SK-N-SH (cell line): Measurements from ENCODE around the gene SHB. TPM values are rescaled to one million over a fixed set of nuclear protein-coding genes. Genes with fewer than 3 reads are reported as not detected.

ENCODE experiments used
- CTCF ChIA-PET: fragments of 300-600, 350-600 bp; formaldehyde crosslinking; extraction: SDS; loops from one replicate; lab custom pipeline; 2021; lab: Yijun Ruan, JAX
- POLR2A ChIA-PET: fragments of 350-600 bp; sonication (Branson Sonifier 250); formaldehyde crosslinking; extraction: SDS; loops from one replicate; lab custom pipeline; 2020; ENCODE audit warnings: antibody characterized with exemption, inconsistent platforms; lab: Yijun Ruan, JAX
- DNase-seq: peaks from one replicate; pipeline ENCODE4 v3.0.0; 2012
- H2AFZ ChIP-seq: fragments of 200-600 bp; sonication (generic); 2 replicates; pipeline ENCODE4 v1.8.1; 2016; ENCODE audit warnings: antibody characterized with exemption, mild to moderate bottlenecking, low read depth
- H3F3A ChIP-seq: fragments of 200-600 bp; sonication (generic); replicated peaks from 2 replicates; pipeline ENCODE3; 2016; ENCODE audit warnings: antibody characterized with exemption, mild to moderate bottlenecking; ENCODE audit not compliant: insufficient read depth
- H3K27ac ChIP-seq, 2 experiments: fragments of 200-500 bp in 1 of 2; fragments of 200-600 bp in 1 of 2; sonication (Bioruptor generic) in 1 of 2; sonication (generic), shearing (Covaris generic) in 1 of 2; 2 replicates each; pipeline versions ENCODE4 v1.5.1 to v1.6.1; 2014 to 2016; ENCODE audit warnings: low read depth in 2 of 2, inconsistent platforms in 1 of 2, low read length in 1 of 2, mild to moderate bottlenecking in 1 of 2, mixed read lengths in 1 of 2
- H3K27me3 ChIP-seq: fragments of 200-600 bp; sonication (generic), shearing (Covaris generic); 2 replicates; pipeline ENCODE4 v1.6.1; 2016; ENCODE audit warnings: mixed run types; ENCODE audit not compliant: insufficient read depth
- H3K36me3 ChIP-seq, 2 experiments: fragments of 200-500 bp in 1 of 2; fragments of 200-600 bp in 1 of 2; sonication (Bioruptor generic) in 1 of 2; sonication (generic) in 1 of 2; replicated peaks in 1 of 2; 2 replicates each; pipeline versions ENCODE3 to v1.5.1; 2014 to 2016; ENCODE audit warnings: low read length in 1 of 2, mild to moderate bottlenecking in 1 of 2; ENCODE audit not compliant: insufficient read depth in 2 of 2, control insufficient read depth in 1 of 2
- H3K4me1 ChIP-seq, 2 experiments: fragments of 200-500 bp in 1 of 2; fragments of 200-600 bp in 1 of 2; sonication (Bioruptor generic) in 1 of 2; sonication (generic), shearing (Covaris generic) in 1 of 2; 2 replicates each; pipeline versions ENCODE4 v1.5.1 to v1.6.1; 2014 to 2016; ENCODE audit warnings: low read depth in 1 of 2, low read length in 1 of 2, mixed run types in 1 of 2; ENCODE audit not compliant: insufficient read depth in 2 of 2, control insufficient read depth in 1 of 2
- H3K4me2 ChIP-seq: fragments of 200-600 bp; sonication (generic), shearing (Covaris generic); 2 replicates; pipeline ENCODE4 v1.6.1; 2017; ENCODE audit warnings: mixed run types
- H3K4me3 ChIP-seq, 2 experiments: fragments of 200-500 bp in 1 of 2; fragments of 200-600 bp in 1 of 2; sonication (Bioruptor generic) in 1 of 2; sonication (generic), shearing (Covaris generic) in 1 of 2; 2 replicates each; pipeline versions ENCODE4 v1.5.1 to v1.8.1; 2014 to 2016; ENCODE audit warnings: low read depth in 2 of 2, inconsistent platforms in 1 of 2, low read length in 1 of 2, mild to moderate bottlenecking in 1 of 2, mixed read lengths in 1 of 2, moderate library complexity in 1 of 2
- H3K79me2 ChIP-seq: fragments of 200-600 bp; sonication (generic); 2 replicates; pipeline ENCODE4 v1.8.1; 2017; ENCODE audit warnings: mild to moderate bottlenecking; ENCODE audit not compliant: insufficient read depth
- H3K9ac ChIP-seq: fragments of 200-600 bp; sonication (generic); 2 replicates; pipeline ENCODE4 v1.6.1; 2017; ENCODE audit warnings: mixed run types
- H3K9me2 ChIP-seq: fragments of 200-600 bp; sonication (generic); 2 replicates; pipeline ENCODE4 v1.6.1; 2017; ENCODE audit warnings: mixed run types
- H3K9me3 ChIP-seq: fragments of 200-600 bp; sonication (generic); 2 replicates; pipeline ENCODE4 v1.6.1; 2017; ENCODE audit warnings: mixed run types, mild to moderate bottlenecking, moderate library complexity
- H4K20me1 ChIP-seq: fragments of 200-600 bp; sonication (generic); 2 replicates; pipeline ENCODE4 v1.6.1; 2017; ENCODE audit warnings: mild to moderate bottlenecking, mixed run types; ENCODE audit not compliant: insufficient read depth
- CHD2 ChIP-seq: fragments of 150-350 bp; IDR thresholded peaks from 2 replicates; pipeline ENCODE4 v1.6.1; 2018; ENCODE audit warnings: low read length; ENCODE audit not compliant: partially characterized antibody
- ELF1 ChIP-seq: IDR thresholded peaks from 2 replicates; pipeline ENCODE4 v1.4.0; 2012
- EP300 ChIP-seq, 2 experiments: IDR thresholded peaks; 2 replicates each; pipeline versions ENCODE4 v1.4.0 to v1.6.1; 2012; ENCODE audit warnings: borderline replicate concordance in 1 of 2, low read depth in 1 of 2, low read length in 1 of 2
- EZH2phosphoT487 ChIP-seq: fragments of 200-600 bp; sonication (generic); IDR thresholded peaks from 2 replicates; pipeline ENCODE4 v1.6.1; 2017; ENCODE audit warnings: low read depth, mixed run types, mild to moderate bottlenecking, antibody characterized with exemption, moderate library complexity, borderline replicate concordance
- NFIC ChIP-seq: IDR thresholded peaks from 2 replicates; pipeline ENCODE4 v1.4.0; 2012; ENCODE audit warnings: borderline replicate concordance
- NRF1 ChIP-seq: IDR thresholded peaks from 2 replicates; pipeline ENCODE4 v1.6.1; 2012; ENCODE audit warnings: low read depth, mild to moderate bottlenecking, low read length
- RFX5 ChIP-seq: IDR thresholded peaks from 2 replicates; pipeline ENCODE4 v1.6.1; 2012; ENCODE audit warnings: mild to moderate bottlenecking, improper control_type of control experiment, low read length
- SIN3A ChIP-seq: IDR thresholded peaks from 2 replicates; pipeline ENCODE4 v1.6.1; 2012; ENCODE audit warnings: low read depth, mild to moderate bottlenecking, low read length, moderate library complexity, borderline replicate concordance
- TAF1 ChIP-seq: IDR thresholded peaks from 2 replicates; pipeline ENCODE4 v1.6.1; 2012; ENCODE audit warnings: low read depth, mild to moderate bottlenecking, low read length, moderate library complexity, borderline replicate concordance
- TCF12 ChIP-seq: IDR thresholded peaks from 2 replicates; pipeline ENCODE4 v1.4.0; 2012
- YY1 ChIP-seq: IDR thresholded peaks from 2 replicates; pipeline ENCODE4 v1.4.0; 2012; ENCODE audit warnings: low read depth, mild to moderate bottlenecking
- WGBS: methylation state at CpG from one replicate; pipeline ENCODE4 v1.1.6; 2017; ENCODE audit warnings: low lambda C conversion rate; 5-methylcytosine and 5-hydroxymethylcytosine counted together
- polyA plus RNA-seq, 3 experiments: library from polyadenylated mRNA; depleted of rRNA; stranded (reverse); fragments of >200 nt; gene quantifications; 2 replicates each; pipeline ENCODE4 v1.2.3, GENCODE V29; 2012
- TF ChIP-seq, protein P1 (sequence below): IDR thresholded peaks from 2 replicates; pipeline ENCODE4 v1.4.0; 2012; ENCODE audit warnings: low read depth, borderline replicate concordance
- TF ChIP-seq, protein P2 (sequence below): IDR thresholded peaks from 2 replicates; pipeline ENCODE4 v1.4.0; 2012; ENCODE audit warnings: low read depth
- TF ChIP-seq, protein P3 (sequence below): IDR thresholded peaks from 2 replicates; pipeline ENCODE4 v1.6.1; 2012; ENCODE audit warnings: mild to moderate bottlenecking, low read depth, low read length, moderate library complexity

SHB gene
- polyA plus RNA-seq, 1 of the 3 experiments (the other 2 are of a cell fraction): 26.0 TPM

DNA sequence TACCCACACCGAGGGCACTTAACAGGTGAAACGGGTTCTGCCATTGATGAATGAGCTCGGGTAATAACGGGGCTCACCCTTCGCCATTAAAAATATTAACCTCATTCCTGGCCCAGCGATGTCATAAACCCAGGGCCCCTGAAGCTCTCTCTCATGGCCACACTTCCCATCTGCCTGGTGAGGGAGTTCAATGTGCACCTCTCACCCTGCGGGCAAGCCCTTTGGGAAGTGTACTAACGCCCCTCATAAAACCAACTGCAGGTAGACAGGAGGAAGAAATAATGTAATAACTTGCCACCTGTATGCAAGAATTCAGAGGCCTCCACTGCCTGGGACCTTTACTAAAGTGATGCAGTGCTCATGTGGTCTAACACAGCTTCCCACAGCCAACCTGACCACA lies 35.1 kb downstream of the SHB start:
- TF ChIP-seq, protein P1, sequence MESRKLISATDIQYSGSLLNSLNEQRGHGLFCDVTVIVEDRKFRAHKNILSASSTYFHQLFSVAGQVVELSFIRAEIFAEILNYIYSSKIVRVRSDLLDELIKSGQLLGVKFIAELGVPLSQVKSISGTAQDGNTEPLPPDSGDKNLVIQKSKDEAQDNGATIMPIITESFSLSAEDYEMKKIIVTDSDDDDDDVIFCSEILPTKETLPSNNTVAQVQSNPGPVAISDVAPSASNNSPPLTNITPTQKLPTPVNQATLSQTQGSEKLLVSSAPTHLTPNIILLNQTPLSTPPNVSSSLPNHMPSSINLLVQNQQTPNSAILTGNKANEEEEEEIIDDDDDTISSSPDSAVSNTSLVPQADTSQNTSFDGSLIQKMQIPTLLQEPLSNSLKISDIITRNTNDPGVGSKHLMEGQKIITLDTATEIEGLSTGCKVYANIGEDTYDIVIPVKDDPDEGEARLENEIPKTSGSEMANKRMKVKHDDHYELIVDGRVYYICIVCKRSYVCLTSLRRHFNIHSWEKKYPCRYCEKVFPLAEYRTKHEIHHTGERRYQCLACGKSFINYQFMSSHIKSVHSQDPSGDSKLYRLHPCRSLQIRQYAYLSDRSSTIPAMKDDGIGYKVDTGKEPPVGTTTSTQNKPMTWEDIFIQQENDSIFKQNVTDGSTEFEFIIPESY: no peak
- TF ChIP-seq, protein P2, sequence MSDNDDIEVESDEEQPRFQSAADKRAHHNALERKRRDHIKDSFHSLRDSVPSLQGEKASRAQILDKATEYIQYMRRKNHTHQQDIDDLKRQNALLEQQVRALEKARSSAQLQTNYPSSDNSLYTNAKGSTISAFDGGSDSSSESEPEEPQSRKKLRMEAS: no peak
- TF ChIP-seq ELF1 (no peak), EP300 (IDR thresholded peaks at IDR 0.05; ENCODE audit: borderline replicate concordance in 1 of 2, low read depth in 1 of 2, low read length in 1 of 2) (no peak), TCF12 (no peak), YY1 (no peak), TAF1 (no peak), SIN3A (no peak), EZH2phosphoT487 (no peak), NFIC (no peak), NRF1 (no peak), CHD2 (no peak), RFX5 (no peak)
- TF ChIP-seq, protein P3, sequence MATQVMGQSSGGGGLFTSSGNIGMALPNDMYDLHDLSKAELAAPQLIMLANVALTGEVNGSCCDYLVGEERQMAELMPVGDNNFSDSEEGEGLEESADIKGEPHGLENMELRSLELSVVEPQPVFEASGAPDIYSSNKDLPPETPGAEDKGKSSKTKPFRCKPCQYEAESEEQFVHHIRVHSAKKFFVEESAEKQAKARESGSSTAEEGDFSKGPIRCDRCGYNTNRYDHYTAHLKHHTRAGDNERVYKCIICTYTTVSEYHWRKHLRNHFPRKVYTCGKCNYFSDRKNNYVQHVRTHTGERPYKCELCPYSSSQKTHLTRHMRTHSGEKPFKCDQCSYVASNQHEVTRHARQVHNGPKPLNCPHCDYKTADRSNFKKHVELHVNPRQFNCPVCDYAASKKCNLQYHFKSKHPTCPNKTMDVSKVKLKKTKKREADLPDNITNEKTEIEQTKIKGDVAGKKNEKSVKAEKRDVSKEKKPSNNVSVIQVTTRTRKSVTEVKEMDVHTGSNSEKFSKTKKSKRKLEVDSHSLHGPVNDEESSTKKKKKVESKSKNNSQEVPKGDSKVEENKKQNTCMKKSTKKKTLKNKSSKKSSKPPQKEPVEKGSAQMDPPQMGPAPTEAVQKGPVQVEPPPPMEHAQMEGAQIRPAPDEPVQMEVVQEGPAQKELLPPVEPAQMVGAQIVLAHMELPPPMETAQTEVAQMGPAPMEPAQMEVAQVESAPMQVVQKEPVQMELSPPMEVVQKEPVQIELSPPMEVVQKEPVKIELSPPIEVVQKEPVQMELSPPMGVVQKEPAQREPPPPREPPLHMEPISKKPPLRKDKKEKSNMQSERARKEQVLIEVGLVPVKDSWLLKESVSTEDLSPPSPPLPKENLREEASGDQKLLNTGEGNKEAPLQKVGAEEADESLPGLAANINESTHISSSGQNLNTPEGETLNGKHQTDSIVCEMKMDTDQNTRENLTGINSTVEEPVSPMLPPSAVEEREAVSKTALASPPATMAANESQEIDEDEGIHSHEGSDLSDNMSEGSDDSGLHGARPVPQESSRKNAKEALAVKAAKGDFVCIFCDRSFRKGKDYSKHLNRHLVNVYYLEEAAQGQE: no peak
- ChIA-PET POLR2A (interaction anchor here (1.3 kb wide), 1 partner anchor 10 kb away, joined by 3 read pairs; no protein-coding TSS in a partner anchor), CTCF (interaction anchor here (0.8 to 3.8 kb wide), 3 partner anchors 8 to 383 kb away, joined by 3 to 18 read pairs (median 3); no protein-coding TSS in a partner anchor)
- Histone ChIP-seq H3K27me3 (no peaks in the 10 kb centered on the region), H3K4me2 (no peak overlapping the region), H3K9me2 (no peaks in the 10 kb centered on the region), H3F3A (peaks cover 30% of the 10 kb centered on the region), H3K9ac (no peak overlapping the region), H3K27ac (peak overlapping the region in 1 of 2 experiments; percentile 97; a peak in 1 of 4 replicates), H3K9me3 (no peaks in the 10 kb centered on the region), H2AFZ (no peak overlapping the region), H3K4me1 (peaks cover 38 to 53% of the 10 kb centered on the region in 2 experiments), H3K36me3 (no peaks in the 10 kb centered on the region), H3K79me2 (peaks cover 100% of the 10 kb centered on the region), H4K20me1 (no peaks in the 10 kb centered on the region), H3K4me3 (no peak overlapping the region)
- DNase-seq: no peak
- 99% methylated on average over 8 of the region's 8 CpGs for WGBS
